Hepatocyte (in vitro differentiated cells): ENCODE measurements around the gene TPM2.

Experiments
- EZH2 ChIP-seq: fragments of 200-600 bp; sonication (generic); IDR thresholded peaks from 2 replicates; pipeline ENCODE4 v1.6.1; 2016; ENCODE audit warnings: antibody characterized with exemption, mild to moderate bottlenecking, borderline replicate concordance
- EZH2phosphoT487 ChIP-seq: fragments of 200-600 bp; sonication (generic); IDR thresholded peaks from one replicate; pipeline ENCODE4 v1.6.1; 2018; ENCODE audit warnings: antibody characterized with exemption, mild to moderate bottlenecking, low read depth, moderate library complexity; ENCODE audit not compliant: unreplicated experiment, severe bottlenecking
- TF ChIP-seq, protein P1 (sequence below): fragments of 200-600 bp; sonication (generic); IDR thresholded peaks from 2 replicates; pipeline ENCODE4 v1.5.1; 2016; ENCODE audit warnings: antibody characterized with exemption, mild to moderate bottlenecking; ENCODE audit not compliant: poor library complexity

DNA sequence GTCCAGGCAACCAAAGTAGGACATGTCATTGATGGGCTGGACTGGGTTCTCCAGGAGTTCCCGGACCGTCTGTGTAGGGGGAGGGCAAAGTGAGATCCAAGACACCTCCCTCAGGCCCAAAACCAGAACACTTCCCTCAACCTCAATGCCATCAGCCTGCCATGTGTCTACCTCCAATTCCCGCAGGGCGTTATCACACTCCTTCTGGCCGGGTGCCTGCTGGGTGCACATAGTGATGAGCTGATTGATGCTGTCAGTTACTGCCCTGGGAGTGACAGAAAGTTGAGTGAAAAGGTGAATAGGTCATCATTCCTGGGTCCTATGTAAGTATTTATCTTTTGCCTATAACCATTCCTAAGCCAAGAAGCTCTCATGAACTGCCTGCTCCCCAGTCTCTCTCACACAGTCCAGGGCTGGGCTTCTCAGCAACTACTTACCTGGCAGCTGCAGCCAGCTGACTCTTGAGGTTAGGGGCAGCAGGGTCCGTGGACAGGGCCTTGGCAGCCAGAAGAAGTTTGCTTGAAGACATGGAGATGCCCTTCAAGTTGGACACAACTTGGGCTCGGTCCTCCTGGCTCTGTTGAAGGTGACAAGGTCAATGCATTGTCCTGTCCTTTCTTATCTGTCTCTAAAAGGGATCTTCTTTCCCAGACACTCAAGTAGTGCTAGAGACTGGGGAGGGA lies 21.2 kb upstream of the TPM2 start:
- TF ChIP-seq EZH2phosphoT487 = no peak
- TF ChIP-seq, protein P1, sequence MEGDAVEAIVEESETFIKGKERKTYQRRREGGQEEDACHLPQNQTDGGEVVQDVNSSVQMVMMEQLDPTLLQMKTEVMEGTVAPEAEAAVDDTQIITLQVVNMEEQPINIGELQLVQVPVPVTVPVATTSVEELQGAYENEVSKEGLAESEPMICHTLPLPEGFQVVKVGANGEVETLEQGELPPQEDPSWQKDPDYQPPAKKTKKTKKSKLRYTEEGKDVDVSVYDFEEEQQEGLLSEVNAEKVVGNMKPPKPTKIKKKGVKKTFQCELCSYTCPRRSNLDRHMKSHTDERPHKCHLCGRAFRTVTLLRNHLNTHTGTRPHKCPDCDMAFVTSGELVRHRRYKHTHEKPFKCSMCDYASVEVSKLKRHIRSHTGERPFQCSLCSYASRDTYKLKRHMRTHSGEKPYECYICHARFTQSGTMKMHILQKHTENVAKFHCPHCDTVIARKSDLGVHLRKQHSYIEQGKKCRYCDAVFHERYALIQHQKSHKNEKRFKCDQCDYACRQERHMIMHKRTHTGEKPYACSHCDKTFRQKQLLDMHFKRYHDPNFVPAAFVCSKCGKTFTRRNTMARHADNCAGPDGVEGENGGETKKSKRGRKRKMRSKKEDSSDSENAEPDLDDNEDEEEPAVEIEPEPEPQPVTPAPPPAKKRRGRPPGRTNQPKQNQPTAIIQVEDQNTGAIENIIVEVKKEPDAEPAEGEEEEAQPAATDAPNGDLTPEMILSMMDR = no peak
- no peak for TF ChIP-seq EZH2
